22Rv1 (cell line): Measurements from ENCODE around the gene PCCA.

Experiments used
- CTCF ChIP-seq: fragments of 450-650 bp; IDR thresholded peaks from 2 replicates; pipeline ENCODE4 v1.5.1; 2017; ENCODE audit warnings: mild to moderate bottlenecking
- ZFX ChIP-seq: fragments of 450-650 bp; IDR thresholded peaks from 2 replicates; pipeline ENCODE4 v1.6.1; 2017; ENCODE audit warnings: antibody characterized with exemption, borderline replicate concordance

- TF ChIP-seq CTCF (no peak), ZFX (no peak)
Observed at GRCh38 chr13:100128838-100129237, 39.9 kb downstream of the PCCA start.
